ENCODE measurements around the gene MINDY4.

The MINDY4 gene

GRCh38 chr7:30730996-30731395, 40.2 kb upstream of the MINDY4 start:
- Histone ChIP-seq H3K79me2 (ENCODE audit: insufficient read depth, low read length) (no peaks in the 10 kb centered on the region), H2AFZ (ENCODE audit: low read depth, low read length, severe bottlenecking) (no peak overlapping the region), H3K4me2 (ENCODE audit: low read depth, low read length, poor library complexity, severe bottlenecking) (no peak overlapping the region), H3K36me3 (ENCODE audit: low read length) (no peaks in the 10 kb centered on the region), H3K9ac (ENCODE audit: low read length) (no peak overlapping the region), H3K9me3 (ENCODE audit: insufficient read depth, low read length) (no peaks in the 10 kb centered on the region), H3K27me3 (ENCODE audit: low read length) (no peaks in the 10 kb centered on the region), H3F3A (ENCODE audit: insufficient read depth) (no peaks in the 10 kb centered on the region), H3K27ac (ENCODE audit: low read depth, low read length) (no peak overlapping the region), H3K4me3 (ENCODE audit: insufficient read depth, low read length, poor library complexity, severe bottlenecking) (no peak overlapping the region), H3K9me2 (replicated peaks; ENCODE audit: insufficient read depth, low read length) (no peaks in the 10 kb centered on the region), H4K20me1 (ENCODE audit: low read depth, low read length) (no peaks in the 10 kb centered on the region)
- no peak for TF ChIP-seq EZH2phosphoT487 (conservative IDR thresholded peaks at IDR 0.05; ENCODE audit: low read length)
- TF ChIP-seq, protein P1, sequence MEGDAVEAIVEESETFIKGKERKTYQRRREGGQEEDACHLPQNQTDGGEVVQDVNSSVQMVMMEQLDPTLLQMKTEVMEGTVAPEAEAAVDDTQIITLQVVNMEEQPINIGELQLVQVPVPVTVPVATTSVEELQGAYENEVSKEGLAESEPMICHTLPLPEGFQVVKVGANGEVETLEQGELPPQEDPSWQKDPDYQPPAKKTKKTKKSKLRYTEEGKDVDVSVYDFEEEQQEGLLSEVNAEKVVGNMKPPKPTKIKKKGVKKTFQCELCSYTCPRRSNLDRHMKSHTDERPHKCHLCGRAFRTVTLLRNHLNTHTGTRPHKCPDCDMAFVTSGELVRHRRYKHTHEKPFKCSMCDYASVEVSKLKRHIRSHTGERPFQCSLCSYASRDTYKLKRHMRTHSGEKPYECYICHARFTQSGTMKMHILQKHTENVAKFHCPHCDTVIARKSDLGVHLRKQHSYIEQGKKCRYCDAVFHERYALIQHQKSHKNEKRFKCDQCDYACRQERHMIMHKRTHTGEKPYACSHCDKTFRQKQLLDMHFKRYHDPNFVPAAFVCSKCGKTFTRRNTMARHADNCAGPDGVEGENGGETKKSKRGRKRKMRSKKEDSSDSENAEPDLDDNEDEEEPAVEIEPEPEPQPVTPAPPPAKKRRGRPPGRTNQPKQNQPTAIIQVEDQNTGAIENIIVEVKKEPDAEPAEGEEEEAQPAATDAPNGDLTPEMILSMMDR (IDR thresholded peaks at IDR 0.05; ENCODE audit: insufficient read depth, low read length, poor library complexity, severe bottlenecking): no peak

DNA sequence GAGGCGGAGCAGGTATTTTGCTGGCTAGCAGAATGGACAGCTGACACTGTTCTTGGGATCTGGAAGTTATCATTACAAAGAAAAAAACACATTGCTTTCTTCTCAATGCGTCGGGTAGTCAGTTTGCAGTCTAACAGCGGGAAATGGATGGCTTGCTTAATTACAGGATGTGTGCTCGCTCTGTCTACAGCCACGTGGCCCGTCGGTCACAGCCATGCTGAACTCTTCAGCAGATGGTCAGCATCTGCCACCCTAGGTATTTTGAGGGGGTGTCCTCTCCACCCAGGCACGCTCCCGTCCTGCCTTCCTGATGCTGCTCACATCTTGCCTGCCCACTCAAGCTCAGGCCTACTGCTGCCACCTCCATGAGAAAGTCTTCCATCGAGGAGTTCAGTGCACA, 39.6 kb upstream of the MINDY4 start:
- Histone ChIP-seq H3K9me2 (replicated peaks; ENCODE audit: insufficient read depth, low read length) (no peaks in the 10 kb centered on the region), H3K4me2 (ENCODE audit: low read depth, low read length, poor library complexity, severe bottlenecking) (no peak overlapping the region), H3K79me2 (ENCODE audit: insufficient read depth, low read length) (no peaks in the 10 kb centered on the region), H3K36me3 (ENCODE audit: low read length) (no peaks in the 10 kb centered on the region), H3K4me3 (ENCODE audit: insufficient read depth, low read length, poor library complexity, severe bottlenecking) (no peak overlapping the region), H3K9me3 (ENCODE audit: insufficient read depth, low read length) (no peaks in the 10 kb centered on the region), H4K20me1 (ENCODE audit: low read depth, low read length) (no peaks in the 10 kb centered on the region), H3K27ac (ENCODE audit: low read depth, low read length) (no peak overlapping the region), H3K27me3 (ENCODE audit: low read length) (no peaks in the 10 kb centered on the region), H3F3A (ENCODE audit: insufficient read depth) (no peaks in the 10 kb centered on the region), H3K9ac (ENCODE audit: low read length) (no peak overlapping the region), H2AFZ (ENCODE audit: low read depth, low read length, severe bottlenecking) (no peak overlapping the region)
- no peak for TF ChIP-seq EZH2phosphoT487 (conservative IDR thresholded peaks at IDR 0.05; ENCODE audit: low read length)
- TF ChIP-seq, protein P1 (IDR thresholded peaks at IDR 0.05; ENCODE audit: insufficient read depth, low read length, poor library complexity, severe bottlenecking): no peak

GRCh38 chr7:30732606-30733005, 38.6 kb upstream of the MINDY4 start:
- no peak for TF ChIP-seq EZH2phosphoT487 (conservative IDR thresholded peaks at IDR 0.05; ENCODE audit: low read length)
- TF ChIP-seq, protein P1 (IDR thresholded peaks at IDR 0.05; ENCODE audit: insufficient read depth, low read length, poor library complexity, severe bottlenecking): no peak
- Histone ChIP-seq H3K27me3 (ENCODE audit: low read length) (no peaks in the 10 kb centered on the region), H3K9me2 (replicated peaks; ENCODE audit: insufficient read depth, low read length) (no peaks in the 10 kb centered on the region), H3K4me2 (ENCODE audit: low read depth, low read length, poor library complexity, severe bottlenecking) (no peak overlapping the region), H3K9ac (ENCODE audit: low read length) (no peak overlapping the region), H3K27ac (ENCODE audit: low read depth, low read length) (no peak overlapping the region), H3K4me3 (ENCODE audit: insufficient read depth, low read length, poor library complexity, severe bottlenecking) (no peak overlapping the region), H3K79me2 (ENCODE audit: insufficient read depth, low read length) (no peaks in the 10 kb centered on the region), H3K36me3 (ENCODE audit: low read length) (no peaks in the 10 kb centered on the region), H3F3A (ENCODE audit: insufficient read depth) (no peaks in the 10 kb centered on the region), H3K9me3 (ENCODE audit: insufficient read depth, low read length) (no peaks in the 10 kb centered on the region), H4K20me1 (ENCODE audit: low read depth, low read length) (no peaks in the 10 kb centered on the region), H2AFZ (ENCODE audit: low read depth, low read length, severe bottlenecking) (no peak overlapping the region)

All from SU-DHL-6 (cell line).